ENCODE results near the gene CPS1. TPM values are rescaled to one million over a fixed set of nuclear protein-coding genes. Genes with fewer than 3 reads are reported as not detected.

CPS1 gene
- total and polyA plus RNA-seq, 2 experiments from 2014 or later = 5.5 to 11.0 TPM

- Mint-ChIP-seq H3K4me3 (no peak overlapping the region), H3K9me3 (no peaks in the 10 kb centered on the region), H3K36me3 (ENCODE audit: low read depth) (no peaks in the 10 kb centered on the region), H3K27ac (no peak overlapping the region), H3K4me1 (peaks cover 5% of the 10 kb centered on the region), H3K27me3 (ENCODE audit: insufficient read depth, low read depth, poor library complexity) (no peaks in the 10 kb centered on the region)
- Histone ChIP-seq H3K4me2 (no peak overlapping the region), H3K79me2 (replicated peaks; ENCODE audit: insufficient read depth) (no peaks in the 10 kb centered on the region), H3K36me3 (ENCODE audit: insufficient read depth) (no peaks in the 10 kb centered on the region), H3K4me3 (no peak overlapping the region), H3K27me3 (ENCODE audit: insufficient read depth) (no peaks in the 10 kb centered on the region), H3F3A (replicated peaks; ENCODE audit: low read depth) (no peaks in the 10 kb centered on the region), H4K20me1 (replicated peaks; ENCODE audit: insufficient read depth) (no peaks in the 10 kb centered on the region), H3K4me1 (ENCODE audit: insufficient read depth) (no peaks in the 10 kb centered on the region), H2AFZ (no peak overlapping the region), H3K27ac (ENCODE audit: low read depth) (no peak overlapping the region), H3K9me2 (ENCODE audit: insufficient read depth) (peaks cover 2% of the 10 kb centered on the region; the same call in 1 of the 2 replicates)
- TF ChIP-seq CREB1 (CRISPR knock-in tag; IDR thresholded peaks at IDR 0.05; ENCODE audit: low read depth) (no peak), JUNB (IDR thresholded peaks at IDR 0.05; ENCODE audit: unreplicated experiment) (no peak), STAT1 (IDR thresholded peaks at IDR 0.05; ENCODE audit: unreplicated experiment) (no peak), ZNF331 (CRISPR knock-in tag; IDR thresholded peaks at IDR 0.05; ENCODE audit: low read depth) (no peak), REST (IDR thresholded peaks at IDR 0.05; ENCODE audit: unreplicated experiment) (no peak), ZNF114 (CRISPR knock-in tag; IDR thresholded peaks at IDR 0.05) (no peak), EZH2 (IDR thresholded peaks at IDR 0.05; ENCODE audit: low read depth, unreplicated experiment) (no peak), POLR2AphosphoS5 (IDR thresholded peaks at IDR 0.05; ENCODE audit: low read depth) (no peak), NANOG (IDR thresholded peaks at IDR 0.05; ENCODE audit: borderline replicate concordance) (no peak), EZH2phosphoT487 (IDR thresholded peaks at IDR 0.05; ENCODE audit: unreplicated experiment) (no peak), ZNF462 (CRISPR knock-in tag; IDR thresholded peaks at IDR 0.05) (no peak), ETS1 (IDR thresholded peaks at IDR 0.05) (no peak), CTCF (conservative IDR thresholded peaks at IDR 0.05; ENCODE audit: low read depth in 2 of 2) (no peak)
- no peak for DNase-seq (ENCODE audit: low spot score)
- ATAC-seq = no peak
These were observed 130.0 kb downstream of the CPS1 start for GRCh38 chr2:210686401-210686800.
